ENCODE results near the gene ADIPOQ.
"Not testable (repeated sequence)": the region's sequence is repeated elsewhere in the genome, so short reads cannot be mapped to it uniquely, and the experiment has no call there.

Gene ADIPOQ

DNA sequence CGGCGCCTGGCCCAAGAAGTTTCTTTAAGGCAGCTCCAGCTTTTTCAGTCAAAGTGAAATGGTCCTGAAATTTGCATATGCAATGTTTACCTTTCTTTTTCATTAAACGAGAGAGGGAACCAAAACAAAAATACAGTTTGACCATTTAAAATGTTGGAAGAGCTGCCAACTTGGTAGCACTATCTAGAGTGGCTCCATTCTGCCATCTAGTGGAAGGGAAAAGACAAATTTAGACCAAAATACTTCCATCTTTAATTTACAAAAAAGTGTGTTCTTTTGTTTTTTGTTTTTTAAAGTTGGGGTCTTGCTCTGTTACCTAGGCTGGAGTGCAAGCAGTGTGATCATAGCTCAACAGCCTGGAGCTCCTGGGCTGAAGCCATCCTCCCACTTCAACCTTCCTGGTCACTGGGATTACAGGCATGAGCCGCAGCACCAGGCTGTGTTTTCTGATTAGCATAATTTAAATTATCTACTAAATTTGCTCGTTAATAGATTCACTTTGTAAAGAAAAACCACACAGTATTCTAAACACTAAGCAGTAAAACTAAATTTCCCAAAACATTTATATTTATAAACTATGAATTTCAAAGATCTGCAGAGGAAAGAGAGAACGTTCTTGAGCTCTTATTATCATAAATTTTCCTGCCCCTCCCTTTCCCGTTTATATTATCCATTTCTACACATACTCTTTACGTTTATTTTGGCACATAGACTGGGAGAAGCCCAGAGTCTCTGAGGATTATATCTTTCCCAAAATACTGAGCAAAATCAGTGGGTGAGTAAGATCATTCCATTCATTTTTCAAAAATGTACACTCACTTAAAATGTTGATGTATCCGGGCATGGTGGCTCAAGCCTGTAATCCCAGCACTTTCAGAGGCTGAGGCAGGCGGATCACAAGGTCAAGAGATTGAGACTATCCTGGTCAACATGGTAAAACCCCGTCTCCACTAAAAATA is 20.8 kb upstream of the ADIPOQ start:
- peak; percentile 68 to 83 for DNase-seq
- no peak for TF ChIP-seq GATA1 (IDR thresholded peaks at IDR 0.05; ENCODE audit: low read depth, low read length)
- TF ChIP-seq POLR2A (IDR thresholded peaks at IDR 0.05; ENCODE audit: low read length): no peak

DNA sequence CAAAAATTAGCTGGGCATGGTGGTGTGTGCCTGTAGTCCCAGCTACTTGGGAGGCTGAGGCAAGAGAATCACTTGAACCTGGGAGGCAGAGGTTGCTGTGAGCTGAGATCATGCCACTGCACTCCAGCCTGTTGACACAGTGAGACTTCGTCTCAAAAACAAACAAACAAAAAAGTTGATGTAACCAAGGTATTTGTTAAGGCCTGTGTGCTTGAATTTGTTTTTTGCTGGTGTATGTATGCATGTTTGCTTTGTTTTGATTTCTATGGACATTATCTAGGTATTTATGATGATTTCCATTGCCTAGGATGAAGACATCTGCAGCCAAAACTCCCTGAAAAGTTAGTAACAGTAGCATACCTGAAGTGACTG is 20.1 kb upstream of the ADIPOQ start:
- DNase-seq: not testable (repeated sequence)

DNA sequence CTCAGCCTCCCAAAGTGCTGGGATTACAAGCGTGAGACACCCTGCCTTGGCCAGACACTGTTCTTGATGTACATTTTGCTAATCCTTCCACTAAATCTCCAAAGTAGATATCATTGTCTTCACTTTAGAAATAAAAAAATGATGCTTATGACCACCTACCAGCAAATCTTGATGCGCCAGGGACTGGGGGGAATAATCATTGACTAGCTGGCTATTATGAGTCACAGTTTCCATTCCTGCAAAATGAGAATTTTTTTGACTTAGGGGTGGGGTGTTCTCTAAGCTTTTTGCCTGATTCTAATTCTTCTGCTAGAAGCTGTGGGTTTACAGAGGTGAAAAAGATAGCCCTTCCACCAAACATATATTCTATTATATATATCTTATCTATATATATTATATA is 19.1 kb upstream of the ADIPOQ start:
- peak; percentile 33 to 46 for DNase-seq
- no peak for TF ChIP-seq GATA1 (IDR thresholded peaks at IDR 0.05; ENCODE audit: low read depth, low read length)
- no peak for TF ChIP-seq POLR2A (IDR thresholded peaks at IDR 0.05; ENCODE audit: low read length)

DNA sequence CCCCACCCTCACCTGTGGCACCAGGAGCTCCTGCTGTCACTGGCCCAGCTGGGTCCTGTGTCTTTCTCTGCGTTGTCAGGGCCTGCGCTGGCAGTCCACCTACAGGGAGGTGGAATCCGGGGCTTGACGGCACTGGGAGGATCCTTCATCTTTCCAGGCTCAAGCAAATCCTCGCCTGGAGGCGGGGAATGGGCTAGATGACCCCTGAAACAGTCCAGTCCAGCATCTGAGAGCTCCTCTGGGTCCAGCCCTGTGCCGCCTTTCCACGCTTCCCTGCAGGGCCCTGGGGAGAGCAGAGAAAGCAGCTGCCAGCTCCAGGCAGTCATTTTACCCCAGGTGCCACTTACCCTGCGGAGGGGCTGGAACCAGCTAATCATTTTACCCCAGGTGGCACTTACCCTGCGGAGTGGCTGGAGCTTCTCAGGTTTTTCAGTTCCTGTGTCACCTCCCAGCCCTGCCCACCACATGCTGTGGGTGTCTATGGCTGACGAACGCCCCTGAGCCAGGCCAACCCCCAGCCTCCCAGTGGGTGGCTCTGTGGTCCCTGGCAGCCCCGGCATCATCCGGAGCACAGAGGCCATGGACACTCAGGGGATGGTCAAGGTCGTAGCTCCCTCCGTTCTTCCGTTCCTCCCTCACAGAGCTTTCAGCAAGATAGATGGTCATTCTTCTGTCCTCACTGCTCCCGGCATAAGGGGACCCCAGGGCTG is 17.9 kb upstream of the ADIPOQ start:
- DNase-seq: peak; percentile 28 to 42
- TF ChIP-seq POLR2A (IDR thresholded peaks at IDR 0.05; ENCODE audit: low read length): no peak
- no peak for TF ChIP-seq GATA1 (IDR thresholded peaks at IDR 0.05; ENCODE audit: low read depth, low read length)

GRCh38 chr3:186825294-186825821 is 17.2 kb upstream of the ADIPOQ start:
- peak; percentile 88 to 92 for DNase-seq
- TF ChIP-seq POLR2A (IDR thresholded peaks at IDR 0.05; ENCODE audit: low read length) (no peak), GATA1 (IDR thresholded peaks at IDR 0.05; ENCODE audit: low read depth, low read length) (no peak)

DNA sequence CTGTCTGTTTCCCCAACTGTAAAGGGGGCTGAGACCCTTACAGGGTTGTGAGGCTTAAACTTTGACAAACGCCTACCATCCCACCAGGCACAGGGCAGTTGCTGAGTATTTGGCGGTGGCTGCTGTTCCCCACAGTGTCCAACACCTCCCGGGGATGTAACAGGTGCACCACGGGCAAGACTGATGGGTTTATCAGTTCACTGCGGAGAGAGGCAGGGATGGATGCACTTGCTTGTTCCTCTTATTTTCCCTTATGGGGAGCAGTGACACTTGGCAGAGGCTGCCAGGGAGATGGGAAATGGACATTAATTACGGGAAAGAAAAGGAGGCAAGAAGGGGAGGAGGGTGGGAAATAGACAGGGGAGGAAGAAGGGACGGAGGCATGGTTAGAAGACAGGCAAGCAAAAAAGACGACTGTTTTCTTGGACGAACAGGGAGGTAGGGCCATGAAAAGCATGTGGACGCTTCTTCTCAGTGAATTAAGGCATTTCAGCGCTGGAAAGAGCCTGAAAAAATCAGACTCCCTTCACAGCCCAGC is 16.6 kb upstream of the ADIPOQ start:
- peak; percentile 60 to 62 for DNase-seq
- no peak for TF ChIP-seq GATA1 (IDR thresholded peaks at IDR 0.05; ENCODE audit: low read depth, low read length)
- TF ChIP-seq POLR2A (IDR thresholded peaks at IDR 0.05; ENCODE audit: low read length): no peak

DNA sequence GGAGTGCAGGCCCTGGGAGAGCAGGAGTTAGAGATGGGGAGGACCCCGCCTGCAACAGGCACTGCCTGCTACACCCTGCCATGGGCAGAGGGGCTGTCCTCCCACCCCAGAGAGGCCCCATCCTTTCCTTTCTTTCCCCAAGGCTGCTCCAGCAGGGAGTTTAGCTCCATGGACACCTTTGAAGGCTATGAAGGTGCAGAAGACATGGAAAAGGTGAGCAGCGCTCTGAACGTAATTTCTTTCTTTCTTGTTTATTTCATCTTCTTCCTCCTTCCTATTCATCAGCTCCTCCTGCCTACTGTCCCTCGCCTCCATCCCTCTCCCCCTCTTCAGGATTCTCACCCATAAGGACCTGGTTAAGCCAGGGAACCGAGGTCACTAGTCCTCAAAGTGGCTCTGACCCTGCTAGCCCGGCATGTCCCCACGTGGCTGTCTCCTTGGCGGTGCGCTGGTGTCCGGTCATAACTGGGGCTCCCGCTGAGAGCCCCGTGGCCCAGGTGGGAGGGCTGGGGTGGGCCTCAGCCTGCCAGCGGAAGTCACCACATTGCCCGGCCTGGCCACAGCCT is 16.0 kb upstream of the ADIPOQ start:
- TF ChIP-seq POLR2A (IDR thresholded peaks at IDR 0.05; ENCODE audit: low read length) (no peak), GATA1 (IDR thresholded peaks at IDR 0.05; ENCODE audit: low read depth, low read length) (no peak)
- DNase-seq: peak in 1 of 2 experiments; percentile 54

DNA sequence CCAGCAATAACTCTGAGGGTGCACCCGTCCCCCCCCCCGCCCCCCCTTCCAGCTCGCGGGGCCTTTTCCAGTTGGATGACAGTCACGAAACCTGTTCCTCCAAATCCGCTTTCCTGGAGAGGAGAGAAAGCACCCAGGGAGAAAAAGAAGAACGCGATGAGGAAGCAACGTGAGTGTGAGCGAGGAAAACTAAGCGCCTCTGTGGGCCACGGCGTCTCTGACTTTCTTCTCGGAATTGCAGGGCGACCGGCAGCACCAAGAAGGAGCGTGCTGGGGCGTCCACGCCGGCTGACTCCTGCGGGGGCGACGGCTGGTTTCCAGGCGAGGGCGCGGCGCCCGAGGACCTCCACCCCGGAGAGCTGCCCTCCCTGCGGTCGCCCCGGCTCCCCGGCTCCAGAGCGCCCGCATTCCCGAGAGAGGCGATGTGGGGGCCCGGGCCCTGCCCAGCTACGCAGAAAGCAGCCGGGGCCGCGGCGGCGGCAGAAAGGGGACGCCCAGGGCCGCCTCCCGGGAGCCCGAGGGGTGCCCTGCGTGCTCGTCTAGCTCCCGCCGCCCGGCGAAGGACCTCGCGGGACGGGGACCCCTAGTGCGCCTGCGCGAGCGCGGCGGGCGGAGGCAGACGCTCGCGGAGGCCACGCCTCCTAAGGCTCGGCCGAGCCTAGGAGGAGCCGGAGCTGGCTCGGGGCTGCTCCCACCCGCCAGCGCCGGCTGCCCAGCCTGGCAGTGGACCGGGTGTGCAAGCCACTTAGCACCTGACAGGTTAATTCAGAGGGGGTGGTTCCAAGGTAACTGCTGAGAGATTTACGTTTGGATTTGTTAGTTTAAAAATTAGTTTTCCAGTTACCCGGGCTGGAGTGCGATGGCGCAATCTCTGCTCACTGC is 15.3 kb upstream of the ADIPOQ start:
- peak; percentile 75 for TF ChIP-seq POLR2A (IDR thresholded peaks at IDR 0.05; ENCODE audit: low read length)
- TF ChIP-seq GATA1 (IDR thresholded peaks at IDR 0.05; ENCODE audit: low read depth, low read length): no peak
- DNase-seq: peak; percentile 91 to 95

DNA sequence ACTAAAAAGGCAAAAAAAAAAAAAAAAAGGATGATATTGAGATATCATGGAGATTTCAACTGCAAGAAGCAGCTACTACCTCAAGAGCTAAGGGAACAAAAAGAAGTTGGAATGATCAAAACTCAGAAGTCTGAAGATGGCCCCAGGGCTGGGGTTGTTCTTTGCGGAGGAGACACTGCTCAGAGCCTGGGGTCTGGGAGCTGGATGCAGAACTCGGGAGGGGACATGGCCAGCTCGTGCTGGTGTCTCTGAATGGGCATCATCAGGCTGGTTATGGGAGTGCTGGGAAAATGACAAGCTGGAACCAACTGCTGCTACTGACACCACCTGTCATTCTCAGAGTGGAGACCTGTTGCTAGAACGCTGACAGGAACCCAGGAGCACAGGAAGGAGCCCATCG is 14.2 kb upstream of the ADIPOQ start:
- no peak for DNase-seq
- TF ChIP-seq POLR2A (IDR thresholded peaks at IDR 0.05; ENCODE audit: low read length) (no peak), GATA1 (IDR thresholded peaks at IDR 0.05; ENCODE audit: low read depth, low read length) (no peak)

GRCh38 chr3:186831798-186832197 is 10.7 kb upstream of the ADIPOQ start:
- TF ChIP-seq POLR2A (IDR thresholded peaks at IDR 0.05; ENCODE audit: low read length) (no peak), GATA1 (IDR thresholded peaks at IDR 0.05; ENCODE audit: low read depth, low read length) (no peak)
- no peak for DNase-seq

DNA sequence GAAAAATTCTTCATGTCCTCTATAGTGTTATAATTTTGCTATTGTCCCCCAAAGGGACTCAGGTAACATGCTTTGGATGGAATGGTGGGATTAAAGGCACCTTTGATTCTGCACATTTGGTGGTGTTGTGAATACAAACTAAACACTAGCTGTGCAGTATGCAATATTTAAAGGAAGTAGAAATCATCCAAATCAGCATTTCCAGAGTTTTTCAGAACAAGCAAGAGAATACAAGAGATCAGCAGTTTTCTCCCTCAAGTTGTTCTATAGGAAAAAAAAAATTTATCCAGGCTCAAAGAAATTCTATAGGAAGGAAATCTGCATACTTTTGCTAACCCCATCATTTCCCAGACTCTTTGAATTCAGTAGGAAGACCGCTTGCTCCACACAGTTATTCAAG is 10.2 kb upstream of the ADIPOQ start:
- DNase-seq: no peak
- TF ChIP-seq POLR2A (IDR thresholded peaks at IDR 0.05; ENCODE audit: low read length): no peak

DNA sequence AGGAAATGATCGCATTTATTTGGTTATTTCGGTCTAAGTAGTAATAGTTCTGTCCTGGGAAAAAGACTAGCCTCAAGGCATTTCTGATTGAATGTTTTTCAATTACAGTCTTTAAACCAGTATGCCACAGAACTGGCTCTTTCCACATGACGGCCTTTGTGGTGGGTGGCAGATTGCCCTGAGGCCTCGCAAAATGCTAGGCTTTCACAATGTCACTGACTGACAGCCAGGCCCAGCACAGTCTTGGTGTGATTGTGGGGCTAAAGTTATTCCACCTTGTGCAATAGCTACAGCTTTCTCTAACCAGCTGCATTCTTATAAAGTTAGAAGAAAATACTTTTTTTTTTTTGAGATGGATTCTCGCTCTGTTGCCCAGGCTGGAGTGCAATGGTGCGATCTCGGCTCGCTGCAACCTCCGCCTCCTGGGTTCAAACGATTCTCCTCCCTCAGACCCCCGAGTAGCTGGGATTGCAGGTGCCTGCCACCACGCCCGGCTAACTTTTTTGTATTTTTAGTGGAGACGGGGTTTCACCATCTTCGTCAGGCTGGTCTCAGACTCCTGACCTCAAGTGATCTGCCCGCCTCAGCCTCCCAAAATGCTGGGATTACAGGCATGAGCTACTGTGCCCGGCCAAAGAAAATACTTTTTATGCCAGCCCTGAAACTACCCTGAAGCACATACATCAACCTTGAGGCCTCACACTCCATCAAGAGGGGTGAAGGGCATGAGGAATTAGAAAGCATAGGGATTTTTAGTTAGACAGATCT is 2.5 kb upstream of the ADIPOQ start:
- TF ChIP-seq GATA1 (IDR thresholded peaks at IDR 0.05; ENCODE audit: low read depth, low read length) (no peak), POLR2A (IDR thresholded peaks at IDR 0.05; ENCODE audit: low read length) (no peak)
- DNase-seq: no peak

Data from erythroblast (primary cell).